Testis (tissue), 3 donors: ENCODE measurements around the gene CACTIN. TPM values are rescaled to one million over a fixed set of nuclear protein-coding genes. Genes with fewer than 3 reads are reported as not detected.

Source experiments
- DNase-seq: peaks from one replicate; pipeline ENCODE4 v3.0.0-alpha.2; 2019
- H3K27ac ChIP-seq, 2 donors: fragments of 200-600 bp; sonication (generic); one replicate each; pipeline ENCODE4 v1.5.1; 2019
- H3K27me3 ChIP-seq: fragments of 200-600 bp; sonication (generic); one replicate; pipeline ENCODE4 v1.5.1; 2019
- H3K36me3 ChIP-seq: fragments of 200-600 bp; sonication (generic); one replicate; pipeline ENCODE4 v1.5.1; 2017; ENCODE audit warnings: low read depth; ENCODE audit errors: missing control alignments
- H3K4me1 ChIP-seq: fragments of 200-600 bp; sonication (generic); one replicate; pipeline ENCODE4 v1.5.1; 2019
- H3K4me3 ChIP-seq, 2 donors: fragments of 200-600 bp; sonication (generic); one replicate each; pipeline ENCODE4 v1.5.1; 2017 to 2019
- H3K9me3 ChIP-seq: fragments of 200-600 bp; sonication (generic); one replicate; pipeline ENCODE4 v1.5.1; 2017
- POLR2A ChIP-seq: fragments of 450-650 bp; IDR thresholded peaks from one replicate; pipeline ENCODE4 v1.6.1; 2017; ENCODE audit warnings: antibody characterized with exemption, mild to moderate bottlenecking, moderate library complexity
- WGBS, 2 donors: methylation state at CpG; one replicate each; pipeline ENCODE4 v1.1.5; 2018; 5-methylcytosine and 5-hydroxymethylcytosine counted together
- intact Hi-C: fragments of 100-400 bp; cut with DNase I; formaldehyde crosslinking; loops from one replicate; pipeline ENCODE4 v1.15.1; 2023; ENCODE audit warnings: low total_unique reads
- polyA plus RNA-seq: library from polyadenylated mRNA; stranded (reverse); fragments of 350-450 nt; fragmentation: Illumina TruSeq; extraction: RNeasy Lipid Tissue Mini Kit (QIAGEN cat#74804); gene quantifications from one replicate; pipeline ENCODE4 v1.2.3, GENCODE V29; 2014; ENCODE audit warnings: low read depth, low replicate concordance; ENCODE audit not compliant: insufficient read depth
- total RNA-seq, 2 donors: library from RNA; depleted of rRNA; stranded (reverse); fragments of >200 nt; gene quantifications; one replicate each; pipeline ENCODE4 v1.2.3, GENCODE V29; 2016
- TF ChIP-seq, protein P1 (sequence below), 3 experiments: fragments of 450-650 bp in 2 of 3; fragments of 200-600 bp in 1 of 3; sonication (generic) in 1 of 3; IDR thresholded peaks; one replicate each; pipeline ENCODE4 v1.5.1; 2016 to 2019; ENCODE audit warnings: antibody characterized with exemption in 3 of 3, mild to moderate bottlenecking in 2 of 3, moderate library complexity in 1 of 3

Gene CACTIN
- total and polyA plus RNA-seq, 3 donors from 2014 or later: 26.9 to 57.5 (median 52.8) TPM

- intact Hi-C loops: no loop called here
- H3K4me3 ChIP-seq: peak overlapping the region; percentile 93 to 96
- no peak for TF ChIP-seq POLR2A
- TF ChIP-seq, protein P1, sequence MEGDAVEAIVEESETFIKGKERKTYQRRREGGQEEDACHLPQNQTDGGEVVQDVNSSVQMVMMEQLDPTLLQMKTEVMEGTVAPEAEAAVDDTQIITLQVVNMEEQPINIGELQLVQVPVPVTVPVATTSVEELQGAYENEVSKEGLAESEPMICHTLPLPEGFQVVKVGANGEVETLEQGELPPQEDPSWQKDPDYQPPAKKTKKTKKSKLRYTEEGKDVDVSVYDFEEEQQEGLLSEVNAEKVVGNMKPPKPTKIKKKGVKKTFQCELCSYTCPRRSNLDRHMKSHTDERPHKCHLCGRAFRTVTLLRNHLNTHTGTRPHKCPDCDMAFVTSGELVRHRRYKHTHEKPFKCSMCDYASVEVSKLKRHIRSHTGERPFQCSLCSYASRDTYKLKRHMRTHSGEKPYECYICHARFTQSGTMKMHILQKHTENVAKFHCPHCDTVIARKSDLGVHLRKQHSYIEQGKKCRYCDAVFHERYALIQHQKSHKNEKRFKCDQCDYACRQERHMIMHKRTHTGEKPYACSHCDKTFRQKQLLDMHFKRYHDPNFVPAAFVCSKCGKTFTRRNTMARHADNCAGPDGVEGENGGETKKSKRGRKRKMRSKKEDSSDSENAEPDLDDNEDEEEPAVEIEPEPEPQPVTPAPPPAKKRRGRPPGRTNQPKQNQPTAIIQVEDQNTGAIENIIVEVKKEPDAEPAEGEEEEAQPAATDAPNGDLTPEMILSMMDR (IDR thresholded peaks at IDR 0.05): no peak
- H3K27ac ChIP-seq: peak overlapping the region; percentile 85 to 97
- no peaks in the 10 kb centered on the region for H3K27me3 ChIP-seq
- no peaks in the 10 kb centered on the region for H3K9me3 ChIP-seq
- H3K36me3 ChIP-seq: no peaks in the 10 kb centered on the region
- 2% methylated on average over 19 to 21 of the region's 21 CpGs for WGBS, 2 donors
- DNase-seq: no peak
- H3K4me1 ChIP-seq: peaks cover 18% of the 10 kb centered on the region
Measured at GRCh38 chr19:3625996-3626472, 556 bp downstream of the CACTIN start.

DNA sequence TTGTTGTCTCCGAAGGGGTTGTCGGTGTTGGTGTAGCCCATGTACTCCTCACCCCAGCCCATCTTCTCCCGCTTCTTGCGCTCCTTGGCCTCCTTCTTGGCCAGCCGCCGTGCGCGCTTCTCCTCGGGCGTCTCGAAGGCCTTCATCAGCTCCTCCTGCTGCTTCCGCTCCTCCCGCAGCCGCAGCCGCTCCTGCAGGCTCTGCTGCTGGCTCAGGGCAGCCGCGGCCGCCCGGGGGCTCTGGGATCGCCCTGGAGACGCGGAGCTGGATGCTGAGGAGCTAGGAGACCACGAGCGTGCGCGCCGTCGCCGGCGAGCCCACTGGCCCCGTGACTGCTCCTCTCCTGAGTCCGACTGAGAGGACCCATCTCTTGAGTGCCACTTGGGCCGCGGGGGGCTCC lies 2.9 kb downstream of the CACTIN start:
- peaks cover 18% of the 10 kb centered on the region for H3K4me1 ChIP-seq
- no peaks in the 10 kb centered on the region for H3K36me3 ChIP-seq
- H3K9me3 ChIP-seq: no peaks in the 10 kb centered on the region
- no peaks in the 10 kb centered on the region for H3K27me3 ChIP-seq
- H3K27ac ChIP-seq: no peak overlapping the region
- no peak for DNase-seq
- no peak overlapping the region for H3K4me3 ChIP-seq
- WGBS, 2 donors: 90 to 95% methylated on average over 20 to 34 of the region's 34 CpGs
- intact Hi-C loops: no loop called here
- TF ChIP-seq, protein P1 (IDR thresholded peaks at IDR 0.05): no peak
- no peak for TF ChIP-seq POLR2A

- no peak overlapping the region for H3K27ac ChIP-seq
- H3K4me1 ChIP-seq: peaks cover 18% of the 10 kb centered on the region
- no peaks in the 10 kb centered on the region for H3K27me3 ChIP-seq
- intact Hi-C loops: no loop called here
- H3K9me3 ChIP-seq: no peaks in the 10 kb centered on the region
- no peaks in the 10 kb centered on the region for H3K36me3 ChIP-seq
- TF ChIP-seq, protein P1 (IDR thresholded peaks at IDR 0.05): no peak
- TF ChIP-seq POLR2A: no peak
- 85 to 92% methylated on average over 10 to 12 of the region's 12 CpGs for WGBS, 2 donors
- H3K4me3 ChIP-seq: no peak overlapping the region
- no peak for DNase-seq
Measured at GRCh38 chr19:3622224-3622623, 4.4 kb downstream of the CACTIN start.

GRCh38 chr19:3621689-3622088 lies 4.9 kb downstream of the CACTIN start:
- Histone ChIP-seq H3K27ac (no peak overlapping the region), H3K27me3 (no peaks in the 10 kb centered on the region), H3K4me3 (no peak overlapping the region), H3K9me3 (no peaks in the 10 kb centered on the region), H3K4me1 (peaks cover 18% of the 10 kb centered on the region), H3K36me3 (no peaks in the 10 kb centered on the region)
- 92 to 99% methylated on average over 15 of the region's 15 CpGs for WGBS, 2 donors
- TF ChIP-seq, protein P1 (IDR thresholded peaks at IDR 0.05): no peak
- no peak for TF ChIP-seq POLR2A
- intact Hi-C loops: no loop called here
- no peak for DNase-seq

DNA sequence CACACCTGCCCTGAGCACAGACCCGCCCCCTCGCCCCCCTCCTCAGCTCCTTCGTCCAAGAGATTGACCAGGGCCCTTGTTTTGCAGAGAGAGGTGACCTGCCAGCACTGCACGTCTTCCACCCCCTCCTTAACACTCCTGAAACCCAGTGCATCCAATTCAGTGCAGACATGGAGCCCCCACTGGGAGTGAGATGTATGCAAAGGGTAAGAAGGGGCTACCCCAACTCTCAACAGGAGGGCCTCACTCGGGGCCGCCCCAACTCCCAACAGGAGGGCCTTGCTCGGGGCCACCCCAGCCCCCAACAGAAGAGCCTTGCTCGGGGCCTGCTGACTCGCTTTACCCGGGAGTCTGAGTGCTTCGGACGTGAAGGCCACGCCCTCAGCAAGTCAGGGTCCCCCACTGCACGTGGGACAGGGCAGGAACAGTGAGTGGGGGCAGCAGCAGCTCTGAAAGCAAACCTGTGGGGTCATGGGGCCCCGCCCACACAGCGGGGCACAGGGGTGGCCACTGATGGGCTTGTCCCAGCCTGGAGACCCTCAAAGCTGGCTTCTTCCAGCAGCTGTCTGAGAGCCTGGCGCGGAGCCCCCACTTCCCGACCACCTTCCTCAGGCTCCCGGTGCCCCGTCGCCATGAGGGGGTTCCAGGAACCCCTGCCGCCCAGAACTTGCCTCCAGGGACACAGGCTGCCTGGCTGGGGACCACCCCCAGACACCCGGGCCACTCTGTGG lies 5.6 kb downstream of the CACTIN start:
- Histone ChIP-seq H3K4me3 (no peak overlapping the region), H3K9me3 (no peaks in the 10 kb centered on the region), H3K36me3 (no peaks in the 10 kb centered on the region), H3K27me3 (no peaks in the 10 kb centered on the region), H3K27ac (no peak overlapping the region), H3K4me1 (peaks cover 17% of the 10 kb centered on the region)
- intact Hi-C loops: no loop called here
- no peak for TF ChIP-seq POLR2A
- TF ChIP-seq, protein P1 (IDR thresholded peaks at IDR 0.05): no peak
- 87 to 90% methylated on average over 10 to 21 of the region's 24 CpGs for WGBS, 2 donors
- no peak for DNase-seq
